Activated T-cell treated with anti-CD3 and anti-CD28 coated beads, Interleukin-2, amount 50 U/mL, for 24 hours (primary cell): Measurements from ENCODE around the gene ZNF469.

Experiments used
- DNase-seq: peaks from one replicate; pipeline ENCODE4 v3.0.0-alpha.2; 2020
- H3K27ac Mint-ChIP-seq: 2 replicates; pipeline ENCODE4 v1.8.0; 2020; ENCODE audit warnings: mild to moderate bottlenecking, mixed read lengths
- H3K27me3 Mint-ChIP-seq: 2 replicates; pipeline ENCODE4 v1.8.0; 2020; ENCODE audit warnings: mixed read lengths
- H3K36me3 Mint-ChIP-seq: 2 replicates; pipeline ENCODE4 v1.8.0; 2020; ENCODE audit warnings: low read depth, mixed read lengths
- H3K4me1 Mint-ChIP-seq: 2 replicates; pipeline ENCODE4 v1.8.0; 2020; ENCODE audit warnings: low read depth, mixed read lengths
- H3K4me3 Mint-ChIP-seq: 2 replicates; pipeline ENCODE4 v1.8.0; 2020; ENCODE audit warnings: mild to moderate bottlenecking, moderate library complexity, mixed read lengths
- H3K9me3 Mint-ChIP-seq: 2 replicates; pipeline ENCODE4 v1.8.0; 2020; ENCODE audit warnings: mixed read lengths

The ZNF469 gene

GRCh38 chr16:88398874-88399178, 16.1 kb downstream of the ZNF469 start:
- H3K4me3 Mint-ChIP-seq = no peak overlapping the region
- H3K36me3 Mint-ChIP-seq = no peaks in the 10 kb centered on the region
- H3K4me1 Mint-ChIP-seq = no peaks in the 10 kb centered on the region
- no peak for DNase-seq
- H3K9me3 Mint-ChIP-seq = peaks cover 3% of the 10 kb centered on the region
- no peak overlapping the region for H3K27ac Mint-ChIP-seq
- peaks cover 10% of the 10 kb centered on the region for H3K27me3 Mint-ChIP-seq

- no peak overlapping the region for H3K27ac Mint-ChIP-seq
- H3K9me3 Mint-ChIP-seq = peaks cover 3% of the 10 kb centered on the region
- H3K4me1 Mint-ChIP-seq = no peaks in the 10 kb centered on the region
- no peaks in the 10 kb centered on the region for H3K36me3 Mint-ChIP-seq
- no peak for DNase-seq
- H3K4me3 Mint-ChIP-seq = no peak overlapping the region
- no peaks in the 10 kb centered on the region for H3K27me3 Mint-ChIP-seq
These were observed 17.4 kb downstream of the ZNF469 start for GRCh38 chr16:88400186-88400585.

- no peaks in the 10 kb centered on the region for H3K27me3 Mint-ChIP-seq
- H3K4me1 Mint-ChIP-seq = no peaks in the 10 kb centered on the region
- no peak overlapping the region for H3K27ac Mint-ChIP-seq
- no peak for DNase-seq
- H3K4me3 Mint-ChIP-seq = no peak overlapping the region
- peaks cover 3% of the 10 kb centered on the region for H3K9me3 Mint-ChIP-seq
- no peaks in the 10 kb centered on the region for H3K36me3 Mint-ChIP-seq
These were observed 19.0 kb downstream of the ZNF469 start for GRCh38 chr16:88401604-88402246.

GRCh38 chr16:88402551-88403240, 19.9 kb downstream of the ZNF469 start:
- H3K4me3 Mint-ChIP-seq = no peak overlapping the region
- peaks cover 3% of the 10 kb centered on the region for H3K9me3 Mint-ChIP-seq
- no peak overlapping the region for H3K27ac Mint-ChIP-seq
- DNase-seq = no peak
- no peaks in the 10 kb centered on the region for H3K27me3 Mint-ChIP-seq
- no peaks in the 10 kb centered on the region for H3K36me3 Mint-ChIP-seq
- peaks cover 2% of the 10 kb centered on the region for H3K4me1 Mint-ChIP-seq

- H3K27ac Mint-ChIP-seq = no peak overlapping the region
- DNase-seq = no peak
- H3K36me3 Mint-ChIP-seq = no peaks in the 10 kb centered on the region
- H3K4me3 Mint-ChIP-seq = no peak overlapping the region
- peaks cover 5% of the 10 kb centered on the region for H3K4me1 Mint-ChIP-seq
- H3K9me3 Mint-ChIP-seq = no peaks in the 10 kb centered on the region
- no peaks in the 10 kb centered on the region for H3K27me3 Mint-ChIP-seq
These were observed 21.2 kb downstream of the ZNF469 start for GRCh38 chr16:88403794-88404581.

GRCh38 chr16:88404769-88405168, 22.0 kb downstream of the ZNF469 start:
- H3K27me3 Mint-ChIP-seq = no peaks in the 10 kb centered on the region
- H3K4me1 Mint-ChIP-seq = peaks cover 5% of the 10 kb centered on the region
- no peak for DNase-seq
- H3K9me3 Mint-ChIP-seq = no peaks in the 10 kb centered on the region
- no peak overlapping the region for H3K4me3 Mint-ChIP-seq
- H3K27ac Mint-ChIP-seq = no peak overlapping the region
- H3K36me3 Mint-ChIP-seq = no peaks in the 10 kb centered on the region

- DNase-seq = no peak
- Mint-ChIP-seq H3K27ac (no peak overlapping the region), H3K36me3 (no peaks in the 10 kb centered on the region), H3K27me3 (no peaks in the 10 kb centered on the region), H3K4me3 (no peak overlapping the region), H3K9me3 (no peaks in the 10 kb centered on the region), H3K4me1 (peaks cover 5% of the 10 kb centered on the region)
These were observed 22.7 kb downstream of the ZNF469 start for GRCh38 chr16:88405216-88406060.

GRCh38 chr16:88406096-88407041, 23.6 kb downstream of the ZNF469 start:
- Mint-ChIP-seq H3K27ac (no peak overlapping the region), H3K4me1 (peaks cover 5% of the 10 kb centered on the region), H3K9me3 (no peaks in the 10 kb centered on the region), H3K36me3 (no peaks in the 10 kb centered on the region), H3K27me3 (no peaks in the 10 kb centered on the region), H3K4me3 (no peak overlapping the region)
- no peak for DNase-seq

- Mint-ChIP-seq H3K9me3 (no peaks in the 10 kb centered on the region), H3K27me3 (no peaks in the 10 kb centered on the region), H3K36me3 (no peaks in the 10 kb centered on the region), H3K27ac (no peak overlapping the region), H3K4me1 (peaks cover 5% of the 10 kb centered on the region), H3K4me3 (no peak overlapping the region)
- DNase-seq = no peak
These were observed 24.3 kb downstream of the ZNF469 start for GRCh38 chr16:88407042-88407420.

- H3K36me3 Mint-ChIP-seq = no peaks in the 10 kb centered on the region
These were observed 25.0 kb downstream of the ZNF469 start for GRCh38 chr16:88407807-88408206.

GRCh38 chr16:88408561-88409142, 25.9 kb downstream of the ZNF469 start:
- no peak for DNase-seq
- no peaks in the 10 kb centered on the region for H3K27me3 Mint-ChIP-seq
- H3K4me3 Mint-ChIP-seq = no peak overlapping the region
- no peak overlapping the region for H3K27ac Mint-ChIP-seq
- no peaks in the 10 kb centered on the region for H3K9me3 Mint-ChIP-seq
- no peaks in the 10 kb centered on the region for H3K36me3 Mint-ChIP-seq
- peaks cover 5% of the 10 kb centered on the region for H3K4me1 Mint-ChIP-seq

More at GRCh38 chr16:88407807-88408206, 25.0 kb downstream of the ZNF469 start:
- Mint-ChIP-seq H3K4me1 (peaks cover 5% of the 10 kb centered on the region), H3K27ac (no peak overlapping the region), H3K4me3 (no peak overlapping the region), H3K27me3 (no peaks in the 10 kb centered on the region), H3K9me3 (no peaks in the 10 kb centered on the region)
- DNase-seq = no peak

- Mint-ChIP-seq H3K36me3 (no peaks in the 10 kb centered on the region), H3K4me1 (peaks cover 5% of the 10 kb centered on the region), H3K4me3 (no peak overlapping the region), H3K27me3 (no peaks in the 10 kb centered on the region), H3K9me3 (no peaks in the 10 kb centered on the region), H3K27ac (no peak overlapping the region)
- no peak for DNase-seq
These were observed 26.7 kb downstream of the ZNF469 start for GRCh38 chr16:88409296-88410065.
